Urothelium cell line (cell line): Measurements from ENCODE around the gene PDLIM5.
"Not testable (repeated sequence)": the region's sequence is repeated elsewhere in the genome, so short reads cannot be mapped to it uniquely, and the experiment has no call there.

ENCODE experiments used
- DNase-seq: peaks from one replicate; pipeline ENCODE4 v3.0.0; 2011; ENCODE audit warnings: low spot score, mixed read lengths
- FAIRE-seq: peaks from 2 replicates; lab custom pipeline; 2011; peaks lifted over from hg19 to GRCh38; lab: Jason Lieb, UNC

Gene PDLIM5

GRCh38 chr4:94461506-94461905 is 9.8 kb downstream of the PDLIM5 start:
- FAIRE-seq (no peak), DNase-seq (no peak)

- FAIRE-seq = no peak
These were observed 10.8 kb downstream of the PDLIM5 start for GRCh38 chr4:94462572-94462971.

GRCh38 chr4:94463771-94464170 is 12.0 kb downstream of the PDLIM5 start:
- DNase-seq (no peak), FAIRE-seq (no peak)

More at GRCh38 chr4:94462572-94462971, 10.8 kb downstream of the PDLIM5 start:
- DNase-seq = no peak

GRCh38 chr4:94466371-94466770 is 14.6 kb downstream of the PDLIM5 start:
- no peak for FAIRE-seq

GRCh38 chr4:94466923-94467322 is 15.2 kb downstream of the PDLIM5 start:
- FAIRE-seq (no peak), DNase-seq (no peak)

More at GRCh38 chr4:94466371-94466770, 14.6 kb downstream of the PDLIM5 start:
- no peak for DNase-seq

GRCh38 chr4:94468093-94468769 is 16.5 kb downstream of the PDLIM5 start:
- DNase-seq = no peak
- FAIRE-seq = no peak

GRCh38 chr4:94469221-94469784 is 17.6 kb downstream of the PDLIM5 start:
- FAIRE-seq (no peak), DNase-seq (no peak)

GRCh38 chr4:94470132-94470531 is 18.4 kb downstream of the PDLIM5 start:
- DNase-seq (no peak), FAIRE-seq (no peak)

- DNase-seq, FAIRE-seq: not testable (repeated sequence)
These were observed 19.0 kb downstream of the PDLIM5 start for GRCh38 chr4:94470782-94471181.

- no peak for FAIRE-seq
- DNase-seq = no peak
These were observed 20.5 kb downstream of the PDLIM5 start for GRCh38 chr4:94472056-94472826.

- FAIRE-seq (no peak), DNase-seq (no peak)
These were observed 23.3 kb downstream of the PDLIM5 start for GRCh38 chr4:94475050-94475449.

GRCh38 chr4:94475794-94476193 is 24.1 kb downstream of the PDLIM5 start:
- DNase-seq (no peak), FAIRE-seq (no peak)

- FAIRE-seq = no peak
These were observed 25.5 kb downstream of the PDLIM5 start for GRCh38 chr4:94477227-94477626.

GRCh38 chr4:94478805-94479204 is 27.1 kb downstream of the PDLIM5 start:
- DNase-seq, FAIRE-seq: not testable (repeated sequence)

More at GRCh38 chr4:94477227-94477626, 25.5 kb downstream of the PDLIM5 start:
- no peak for DNase-seq

- no peak for FAIRE-seq
- no peak for DNase-seq
These were observed 27.8 kb downstream of the PDLIM5 start for GRCh38 chr4:94479358-94480141.

GRCh38 chr4:94480362-94480951 is 28.7 kb downstream of the PDLIM5 start:
- FAIRE-seq (no peak), DNase-seq (no peak)

- FAIRE-seq (no peak), DNase-seq (no peak)
These were observed 32.2 kb downstream of the PDLIM5 start for GRCh38 chr4:94483895-94484294.

- no peak for DNase-seq
- FAIRE-seq = no peak
These were observed 33.1 kb downstream of the PDLIM5 start for GRCh38 chr4:94484818-94485217.

GRCh38 chr4:94486372-94486801 is 34.6 kb downstream of the PDLIM5 start:
- FAIRE-seq (no peak), DNase-seq (no peak)

GRCh38 chr4:94488670-94489069 is 36.9 kb downstream of the PDLIM5 start:
- DNase-seq (no peak), FAIRE-seq (no peak)

GRCh38 chr4:94489098-94489497 is 37.4 kb downstream of the PDLIM5 start:
- FAIRE-seq = no peak
- DNase-seq = no peak
